Colonic mucosa (tissue), 4 donors: ENCODE results near the gene PLVAP. TPM values are rescaled to one million over a fixed set of nuclear protein-coding genes. Genes with fewer than 3 reads are reported as not detected.

Experiments
- DNase-seq: peaks from one replicate; pipeline ENCODE4 v3.0.0-alpha.2; 2020
- H3K27ac ChIP-seq: fragments of 200-600 bp; one replicate; pipeline ENCODE4 v1.8.0; 2021
- H3K27me3 ChIP-seq: fragments of 200-600 bp; one replicate; pipeline ENCODE4 v1.8.0; 2021
- H3K36me3 ChIP-seq: fragments of 200-600 bp; one replicate; pipeline ENCODE4 v1.8.0; 2021
- H3K4me1 ChIP-seq: fragments of 200-600 bp; one replicate; pipeline ENCODE4 v1.8.0; 2021; ENCODE audit warnings: mild to moderate bottlenecking
- H3K4me3 ChIP-seq: fragments of 200-600 bp; one replicate; pipeline ENCODE4 v1.8.0; 2021
- H3K9ac ChIP-seq, 2 donors: one replicate each; pipeline ENCODE4 v1.7.0; 2013; ENCODE audit warnings: control low read depth in 2 of 2, low read depth in 2 of 2, low read length in 2 of 2
- H3K9me3 ChIP-seq: fragments of 200-600 bp; one replicate; pipeline ENCODE4 v1.8.0; 2021
- intact Hi-C: fragments of 100-400 bp; cut with DNase I; formaldehyde crosslinking; loops from one replicate; pipeline ENCODE4 v1.14.1; 2022
- total RNA-seq, 2 donors: library from RNA; stranded (reverse); fragmentation: NEBNext Ultra II Directional in 1 of 2; extraction: Animal tissue kit (Norgen Biotek cat#: 25700) in 1 of 2; gene quantifications; one replicate each; pipeline ENCODE4 v1.2.1, GENCODE V29; 2021
- TF ChIP-seq, protein P1 (sequence below): fragments of 200-600 bp; IDR thresholded peaks from one replicate; pipeline ENCODE4 v1.8.0; 2022; ENCODE audit warnings: antibody characterized with exemption, mild to moderate bottlenecking
- donor health status: healthy.
- donor health status: DM: no; HTN: no; CAD: no.
- donor health status: DM: no; HTN: no; CAD: no.

Gene PLVAP
- total RNA-seq, 2 donors from 2014 or later, result 20.8 to 47.1 TPM

DNA sequence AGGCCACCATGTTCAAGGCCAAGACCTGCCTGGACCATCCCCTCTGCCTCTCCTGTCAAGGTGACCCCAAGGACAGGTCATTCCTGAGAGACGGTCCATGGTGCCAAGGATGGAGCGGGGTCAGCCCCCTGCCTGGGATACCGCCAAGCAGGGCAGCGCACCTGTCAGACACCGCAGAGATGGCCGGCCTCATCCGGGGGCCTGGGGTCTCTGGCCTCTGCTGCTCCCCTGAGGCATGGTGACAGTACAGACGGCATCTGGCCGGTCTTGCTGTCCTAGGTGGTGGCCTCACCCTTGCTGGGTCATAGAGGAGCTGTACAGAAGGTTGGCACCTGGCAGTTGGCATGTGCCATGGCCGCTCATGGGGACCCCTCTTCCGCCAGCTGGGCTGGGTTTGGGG is 56.7 kb downstream of the PLVAP start:
- no peak for DNase-seq
- H3K27me3 ChIP-seq, result no peaks in the 10 kb centered on the region
- TF ChIP-seq, protein P1, sequence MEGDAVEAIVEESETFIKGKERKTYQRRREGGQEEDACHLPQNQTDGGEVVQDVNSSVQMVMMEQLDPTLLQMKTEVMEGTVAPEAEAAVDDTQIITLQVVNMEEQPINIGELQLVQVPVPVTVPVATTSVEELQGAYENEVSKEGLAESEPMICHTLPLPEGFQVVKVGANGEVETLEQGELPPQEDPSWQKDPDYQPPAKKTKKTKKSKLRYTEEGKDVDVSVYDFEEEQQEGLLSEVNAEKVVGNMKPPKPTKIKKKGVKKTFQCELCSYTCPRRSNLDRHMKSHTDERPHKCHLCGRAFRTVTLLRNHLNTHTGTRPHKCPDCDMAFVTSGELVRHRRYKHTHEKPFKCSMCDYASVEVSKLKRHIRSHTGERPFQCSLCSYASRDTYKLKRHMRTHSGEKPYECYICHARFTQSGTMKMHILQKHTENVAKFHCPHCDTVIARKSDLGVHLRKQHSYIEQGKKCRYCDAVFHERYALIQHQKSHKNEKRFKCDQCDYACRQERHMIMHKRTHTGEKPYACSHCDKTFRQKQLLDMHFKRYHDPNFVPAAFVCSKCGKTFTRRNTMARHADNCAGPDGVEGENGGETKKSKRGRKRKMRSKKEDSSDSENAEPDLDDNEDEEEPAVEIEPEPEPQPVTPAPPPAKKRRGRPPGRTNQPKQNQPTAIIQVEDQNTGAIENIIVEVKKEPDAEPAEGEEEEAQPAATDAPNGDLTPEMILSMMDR, result no peak
- no peaks in the 10 kb centered on the region for H3K9me3 ChIP-seq
- H3K36me3 ChIP-seq, result peaks cover 15% of the 10 kb centered on the region
- no peaks in the 10 kb centered on the region for H3K4me1 ChIP-seq
- H3K27ac ChIP-seq, result no peak overlapping the region
- no peak overlapping the region for H3K4me3 ChIP-seq
- H3K9ac ChIP-seq, result no peak overlapping the region
- intact Hi-C loops, result no loop called here

DNA sequence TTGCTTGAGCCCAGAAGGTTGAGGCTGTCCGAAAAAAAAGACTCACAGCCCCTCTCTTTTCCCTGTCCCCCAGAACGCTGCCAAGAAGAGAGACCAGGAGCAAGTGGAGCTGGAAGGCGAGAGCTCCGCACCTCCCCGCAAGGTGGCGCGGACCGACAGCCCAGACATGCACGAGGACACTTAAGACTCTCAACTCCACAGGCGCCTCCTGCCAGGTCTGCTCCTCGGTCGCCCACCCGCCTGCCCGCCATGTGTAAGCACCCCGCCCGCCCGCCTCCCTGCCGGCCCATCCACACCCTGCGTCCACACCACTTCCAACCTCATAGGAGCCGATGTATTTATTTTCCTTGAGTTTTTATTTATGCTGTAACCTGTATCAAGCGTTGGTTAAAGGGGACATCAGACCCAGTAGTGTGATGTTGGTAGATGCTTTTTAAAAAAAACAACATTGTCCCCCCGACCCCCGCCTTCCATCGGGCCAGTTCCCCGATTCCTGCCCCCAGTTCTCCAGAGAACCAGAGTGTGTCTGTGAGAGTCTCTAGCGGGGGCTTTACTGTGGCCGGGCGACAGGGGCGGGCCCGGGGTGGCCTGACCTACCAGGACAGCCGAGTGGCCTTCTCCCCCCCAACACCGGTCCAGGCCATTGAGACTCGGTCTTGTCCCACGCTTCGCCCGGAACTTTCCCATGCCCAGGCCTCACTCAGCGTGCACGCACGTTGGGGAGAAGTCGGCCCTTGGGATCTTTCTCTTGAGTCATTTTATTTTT is 57.5 kb downstream of the PLVAP start:
- intact Hi-C loops, result no loop called here
- no peak overlapping the region for H3K27ac ChIP-seq
- TF ChIP-seq, protein P1, result no peak
- no peaks in the 10 kb centered on the region for H3K9me3 ChIP-seq
- H3K36me3 ChIP-seq, result peaks cover 18% of the 10 kb centered on the region
- no peak overlapping the region for H3K9ac ChIP-seq
- no peak overlapping the region for H3K4me3 ChIP-seq
- no peaks in the 10 kb centered on the region for H3K27me3 ChIP-seq
- DNase-seq, result no peak
- H3K4me1 ChIP-seq, result no peaks in the 10 kb centered on the region

DNA sequence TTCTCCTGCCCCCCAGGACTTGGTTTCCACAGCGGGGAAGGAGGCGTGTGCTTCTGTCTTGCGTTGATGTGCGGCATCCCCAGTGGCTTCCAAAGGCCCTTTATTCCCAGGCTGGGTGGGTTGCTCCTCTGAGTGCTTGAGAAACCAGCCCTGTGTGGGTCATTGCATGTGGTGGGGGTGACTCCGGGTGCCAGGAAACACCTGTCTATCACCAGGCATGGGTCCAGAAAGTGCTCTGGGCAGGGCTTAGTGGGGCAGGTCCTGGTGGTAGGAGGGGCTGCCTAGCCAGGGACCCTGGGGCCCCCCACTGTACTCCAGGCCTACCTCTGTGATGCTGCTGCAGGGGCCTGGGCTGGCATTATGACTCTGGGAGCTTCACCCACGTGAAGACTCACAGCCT is 58.2 kb downstream of the PLVAP start:
- Histone ChIP-seq H3K4me1 (no peaks in the 10 kb centered on the region), H3K27ac (no peak overlapping the region), H3K4me3 (no peak overlapping the region), H3K27me3 (no peaks in the 10 kb centered on the region), H3K36me3 (peaks cover 20% of the 10 kb centered on the region), H3K9me3 (no peaks in the 10 kb centered on the region), H3K9ac (no peak overlapping the region)
- intact Hi-C loops, result no loop called here
- TF ChIP-seq, protein P1, result no peak
- DNase-seq, result no peak

DNA sequence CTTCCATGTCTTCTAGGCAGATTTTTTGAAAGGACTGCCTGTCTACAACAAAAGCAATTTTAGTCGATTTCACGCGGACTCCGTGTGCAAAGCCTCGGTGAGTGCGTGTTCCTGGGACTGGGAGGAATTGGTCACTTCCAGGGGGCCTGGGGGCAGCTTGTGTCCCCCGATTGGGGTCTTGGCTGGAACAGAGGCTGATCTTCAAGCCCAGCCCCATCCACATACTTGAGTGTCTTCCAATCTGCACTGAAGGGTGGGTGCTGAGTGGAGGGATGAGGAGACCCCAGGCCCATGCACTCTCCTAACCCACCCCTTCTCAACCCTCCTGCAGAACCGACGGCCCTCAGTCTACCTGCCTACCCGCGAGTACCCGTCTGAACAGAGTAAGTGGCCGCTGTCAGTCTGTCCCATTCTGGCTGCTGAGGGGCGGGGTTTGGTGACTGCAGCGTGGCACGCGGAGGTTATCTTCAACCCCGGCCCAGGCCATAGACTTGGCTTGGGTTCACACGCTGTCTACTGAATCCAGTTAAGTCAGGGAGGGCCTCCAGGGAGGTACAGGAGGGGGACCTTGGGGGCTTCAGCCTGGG is 63.0 kb downstream of the PLVAP start:
- H3K36me3 ChIP-seq, result peaks cover 4% of the 10 kb centered on the region
- H3K27ac ChIP-seq, result no peak overlapping the region
- no peak for DNase-seq
- no peaks in the 10 kb centered on the region for H3K27me3 ChIP-seq
- TF ChIP-seq, protein P1, result no peak
- H3K4me3 ChIP-seq, result no peak overlapping the region
- H3K9me3 ChIP-seq, result no peaks in the 10 kb centered on the region
- no peak overlapping the region for H3K9ac ChIP-seq
- intact Hi-C loops, result no loop called here
- peaks cover 9% of the 10 kb centered on the region for H3K4me1 ChIP-seq

DNA sequence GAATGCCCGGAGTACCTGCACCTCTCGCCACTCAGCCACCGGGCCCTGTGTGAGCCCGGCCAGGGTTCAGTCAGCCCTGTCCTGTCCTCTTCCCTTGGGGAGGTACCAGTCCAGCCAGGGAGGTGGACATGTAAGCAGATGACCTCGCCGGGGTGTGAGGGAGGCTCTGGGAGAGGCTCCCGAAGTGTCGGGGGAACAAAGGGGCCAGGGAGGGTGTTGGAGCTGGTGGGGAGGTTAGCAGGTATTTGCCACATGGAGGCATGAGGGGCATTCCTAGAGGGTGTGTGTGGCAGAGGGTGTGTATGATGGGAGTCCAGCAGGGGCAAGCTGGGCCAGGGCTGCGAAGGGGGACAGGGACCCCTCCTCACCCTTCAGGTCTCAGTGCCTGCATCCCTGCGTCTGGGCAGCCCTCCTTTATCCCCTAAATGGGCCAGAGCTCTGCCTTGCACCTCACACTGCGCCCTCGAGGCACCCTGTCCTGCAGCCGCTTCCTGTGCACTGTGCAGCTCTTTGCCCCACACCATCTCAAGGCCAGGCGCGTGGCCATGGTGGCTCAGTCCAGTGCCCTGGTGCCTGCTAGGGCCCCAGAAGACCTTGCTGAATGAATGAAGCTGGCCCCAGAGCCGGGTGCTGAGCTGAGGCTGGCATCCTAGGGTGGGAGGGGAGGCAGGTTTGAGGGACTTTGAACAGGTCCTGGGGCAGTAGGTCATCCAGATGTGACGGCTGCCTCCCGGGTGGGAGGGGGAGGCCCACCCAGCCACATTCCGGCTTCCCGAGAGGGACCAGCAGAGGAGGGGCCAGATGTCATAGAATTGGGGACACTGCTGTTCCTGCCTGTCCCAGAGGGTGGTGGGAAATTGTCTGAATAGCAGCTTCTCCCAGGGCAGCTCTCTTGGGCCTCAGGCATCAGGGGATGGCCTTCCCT is 64.7 kb downstream of the PLVAP start:
- Histone ChIP-seq H3K9ac (no peak overlapping the region), H3K4me3 (no peak overlapping the region), H3K36me3 (peaks cover 4% of the 10 kb centered on the region), H3K4me1 (peaks cover 9% of the 10 kb centered on the region), H3K27ac (no peak overlapping the region), H3K9me3 (no peaks in the 10 kb centered on the region), H3K27me3 (no peaks in the 10 kb centered on the region)
- intact Hi-C loops, result no loop called here
- DNase-seq, result no peak
- TF ChIP-seq, protein P1, result no peak
